HCT116 (cell line): ENCODE measurements around the gene ADM2. TPM values are rescaled to one million over a fixed set of nuclear protein-coding genes. Genes with fewer than 3 reads are reported as not detected.

Experiments
- ATAC-seq: fragments of 200-7000 bp; cut with Tn5 transposase; 2 replicates; pipeline ENCODE4 v1.9.1; 2020; ENCODE audit warnings: mild to moderate bottlenecking, moderate library complexity
- BruUV-seq: library from RNA; stranded (reverse); fragments of 400-500 nt; replicated peaks from 2 replicates; lab custom pipeline; 2021; lab: Mats Ljungman, UMichigan
- CTCF ChIA-PET: fragments of 300-600 bp; sonication (Branson Sonifier 250); formaldehyde crosslinking; loops from one replicate; lab custom pipeline; 2021; ENCODE audit warnings: antibody characterized with exemption; lab: Charles Lee
- POLR2A ChIA-PET: fragments of 300-600, 350-600 bp; sonication (Branson Sonifier 250); formaldehyde crosslinking; loops from one replicate; lab custom pipeline; 2021; ENCODE audit warnings: antibody characterized with exemption; lab: Charles Lee
- RAD21 ChIA-PET, 2 experiments: fragments of 300-600 bp; sonication (Branson Sonifier 250); formaldehyde crosslinking; loops; one replicate each; lab custom pipeline; 2023; ENCODE audit warnings: low total read pairs in 2 of 2; ENCODE audit not compliant: uncharacterized antibody in 2 of 2, unreplicated experiment in 2 of 2, low non-redundant PET in 1 of 2; lab: Charles Lee
- DNase-seq: peaks from one replicate; pipeline ENCODE4 v3.0.0-alpha.2; 2010; ENCODE audit warnings: low read depth, low spot score
- H2AFZ ChIP-seq: fragments of 200-600 bp; shearing (Covaris generic), sonication (generic); 2 replicates; pipeline ENCODE4 v1.6.1; 2017; ENCODE audit warnings: low read depth, mixed run types, mixed read lengths, antibody characterized with exemption, low read length; ENCODE audit not compliant: poor library complexity, severe bottlenecking
- H3K27ac ChIP-seq: 2 replicates; pipeline ENCODE4 v1.5.1; 2012; ENCODE audit warnings: low read depth, low read length
- H3K27me3 ChIP-seq: fragments of 200-600 bp; sonication (generic); 2 replicates; pipeline ENCODE4 v1.6.1; 2016; ENCODE audit warnings: mixed run types, low read length, mixed read lengths; ENCODE audit not compliant: insufficient read depth
- H3K36me3 ChIP-seq, 2 experiments: fragments of 200-500 bp in 1 of 2; fragments of 200-600 bp in 1 of 2; sonication (Bioruptor generic) in 1 of 2; sonication (generic) in 1 of 2; 2 replicates each; pipeline versions ENCODE4 v1.5.1 to v1.6.1; 2014 to 2016; ENCODE audit warnings: low read length in 2 of 2, inconsistent platforms in 1 of 2, mixed read lengths in 1 of 2, mixed run types in 1 of 2; ENCODE audit not compliant: insufficient read depth in 2 of 2, control insufficient read depth in 1 of 2
- H3K4me1 ChIP-seq, 2 experiments: fragments of 200-600 bp in 1 of 2; sonication (generic) in 1 of 2; 2 replicates each; pipeline versions ENCODE4 v1.5.1 to v1.6.1; 2012 to 2017; ENCODE audit warnings: low read length in 2 of 2, inconsistent platforms in 1 of 2, mild to moderate bottlenecking in 1 of 2, mixed read lengths in 1 of 2, mixed run types in 1 of 2, moderate library complexity in 1 of 2; ENCODE audit not compliant: insufficient read depth in 2 of 2, control insufficient read depth in 1 of 2
- H3K4me2 ChIP-seq: fragments of 200-600 bp; sonication (generic); 2 replicates; pipeline ENCODE4 v1.6.1; 2017; ENCODE audit warnings: mixed run types, low read length, mixed read lengths
- H3K4me3 ChIP-seq, 2 experiments: fragments of 200-600 bp in 1 of 2; sonication (generic) in 1 of 2; replicated peaks in 1 of 2; 2 replicates each; pipeline ENCODE4 v1.5.1; 2011 to 2016; ENCODE audit warnings: low read length in 2 of 2, control low read depth in 1 of 2, low read depth in 1 of 2, mild to moderate bottlenecking in 1 of 2, mixed read lengths in 1 of 2, mixed run types in 1 of 2
- H3K79me2 ChIP-seq: fragments of 200-600 bp; sonication (generic); 2 replicates; pipeline ENCODE4 v1.6.1; 2017; ENCODE audit warnings: mild to moderate bottlenecking, mixed run types, low read length, moderate library complexity, mixed read lengths; ENCODE audit not compliant: insufficient read depth
- H3K9ac ChIP-seq: fragments of 200-600 bp; sonication (generic); 2 replicates; pipeline ENCODE4 v1.6.1; 2016; ENCODE audit warnings: low read length, mixed read lengths
- H3K9me2 ChIP-seq: fragments of 200-600 bp; sonication (generic), shearing (Covaris generic); 2 replicates; pipeline ENCODE4 v1.6.1; 2017; ENCODE audit warnings: mixed run types, mild to moderate bottlenecking, moderate library complexity; ENCODE audit not compliant: insufficient read depth
- H3K9me3 ChIP-seq, 2 experiments: fragments of 200-500 bp in 1 of 2; fragments of 200-600 bp in 1 of 2; sonication (Bioruptor generic) in 1 of 2; sonication (generic) in 1 of 2; 2 replicates each; pipeline ENCODE4 v1.6.1; 2014 to 2017; ENCODE audit warnings: low read length in 2 of 2, mixed read lengths in 2 of 2, inconsistent platforms in 1 of 2, low read depth in 1 of 2, mild to moderate bottlenecking in 1 of 2, mixed run types in 1 of 2, moderate library complexity in 1 of 2; ENCODE audit not compliant: control insufficient read depth in 1 of 2, insufficient read depth in 1 of 2
- H4K20me1 ChIP-seq: fragments of 200-600 bp; sonication (generic), shearing (Covaris generic); 2 replicates; pipeline ENCODE4 v1.6.1; 2017; ENCODE audit warnings: mixed run types, mild to moderate bottlenecking, moderate library complexity; ENCODE audit not compliant: insufficient read depth
- CEBPB ChIP-seq: IDR thresholded peaks from 2 replicates; pipeline ENCODE4 v1.6.1; 2012; ENCODE audit warnings: low read depth
- EGR1 ChIP-seq: IDR thresholded peaks from 2 replicates; pipeline ENCODE4 v1.6.1; 2012; ENCODE audit warnings: low read depth
- ELF1 ChIP-seq: IDR thresholded peaks from 2 replicates; pipeline ENCODE4 v1.6.1; 2012; ENCODE audit warnings: low read depth, borderline replicate concordance
- EZH2 ChIP-seq: fragments of 200-600 bp; sonication (generic); IDR thresholded peaks from 2 replicates; pipeline ENCODE4 v1.6.1; 2017; ENCODE audit warnings: antibody characterized with exemption, mixed run types
- EZH2phosphoT487 ChIP-seq: fragments of 200-600 bp; IDR thresholded peaks from 2 replicates; pipeline ENCODE4 v1.6.1; 2018; ENCODE audit warnings: antibody characterized with exemption, borderline replicate concordance
- JUND ChIP-seq: IDR thresholded peaks from 2 replicates; pipeline ENCODE4 v1.6.1; 2012
- MAX ChIP-seq: IDR thresholded peaks from 2 replicates; pipeline ENCODE4 v1.6.1; 2012
- REST ChIP-seq: IDR thresholded peaks from 2 replicates; pipeline ENCODE4 v1.6.1; 2012; ENCODE audit warnings: low read depth
- SIN3A ChIP-seq: IDR thresholded peaks from 2 replicates; pipeline ENCODE4 v1.6.1; 2012; ENCODE audit warnings: low read depth
- SRF ChIP-seq: IDR thresholded peaks from 2 replicates; pipeline ENCODE4 v1.6.1; 2012; ENCODE audit warnings: low read depth
- TCF7L2 ChIP-seq: IDR thresholded peaks from 2 replicates; pipeline ENCODE4 v1.7.0; 2011; ENCODE audit warnings: borderline replicate concordance, inconsistent platforms; ENCODE audit not compliant: insufficient read depth, insufficient read length; ENCODE audit errors: extremely low read depth
- ZBTB33 ChIP-seq: IDR thresholded peaks from 2 replicates; pipeline ENCODE4 v1.6.1; 2011; ENCODE audit warnings: mild to moderate bottlenecking, low read length, moderate library complexity; ENCODE audit not compliant: insufficient replicate concordance; ENCODE audit errors: extremely low read depth
- ZNF274 ChIP-seq: fragments of 200-500 bp; sonication (Bioruptor generic); IDR thresholded peaks from 2 replicates; pipeline ENCODE4 v1.6.1; 2014; ENCODE audit warnings: mild to moderate bottlenecking, low read depth, low read length, inconsistent platforms
- intact Hi-C: fragments of 100-400 bp; cut with micrococcal nuclease; formaldehyde crosslinking; loops from 2 replicates; pipeline ENCODE4 v1.10.0; 2022
- total RNA-seq: library from RNA; stranded (reverse); gene quantifications from one replicate; pipeline ENCODE4 v1.2.1, GENCODE V29; 2021; ENCODE audit not compliant: unreplicated experiment

ADM2 gene
- total RNA-seq, 1 experiment from 2014 or later = 12.8 TPM

- Histone ChIP-seq H3K4me3 (no peak overlapping the region), H3K79me2 (no peaks in the 10 kb centered on the region), H3K4me2 (no peak overlapping the region), H3K9ac (no peak overlapping the region), H3K9me2 (no peaks in the 10 kb centered on the region), H3K4me1 (peaks cover 0 to under 1% of the 10 kb centered on the region in 2 experiments; a peak in 1 of 4 replicates), H3K27me3 (no peaks in the 10 kb centered on the region), H3K36me3 (no peaks in the 10 kb centered on the region), H3K27ac (no peak overlapping the region), H2AFZ (no peak overlapping the region), H4K20me1 (no peaks in the 10 kb centered on the region), H3K9me3 (no peaks in the 10 kb centered on the region)
- RAD21 ChIA-PET = interaction anchor here in 1 of 2 experiments (0.6 kb wide), 1 partner anchor 60 kb away, joined by 3 read pairs; no protein-coding TSS in a partner anchor
- no peak for DNase-seq
- CTCF ChIA-PET = no interaction called here
- intact Hi-C loops = no loop called here
- no TSS peak for BruUV-seq
- no peak for ATAC-seq
- POLR2A ChIA-PET = no interaction called here
- TF ChIP-seq ELF1 (no peak), TCF7L2 (no peak), EZH2phosphoT487 (no peak), SRF (no peak), EZH2 (no peak), REST (no peak), ZNF274 (no peak), MAX (no peak), EGR1 (no peak), CEBPB (no peak), SIN3A (no peak), JUND (no peak), ZBTB33 (no peak)
Observed at GRCh38 chr22:50490531-50491308, 9.4 kb downstream of the ADM2 start.
